ENCODE data around the gene CCR9.
A peak's percentile ranks its signal among the peaks of the same experiment; 100 is the strongest.

CCR9 gene

DNA sequence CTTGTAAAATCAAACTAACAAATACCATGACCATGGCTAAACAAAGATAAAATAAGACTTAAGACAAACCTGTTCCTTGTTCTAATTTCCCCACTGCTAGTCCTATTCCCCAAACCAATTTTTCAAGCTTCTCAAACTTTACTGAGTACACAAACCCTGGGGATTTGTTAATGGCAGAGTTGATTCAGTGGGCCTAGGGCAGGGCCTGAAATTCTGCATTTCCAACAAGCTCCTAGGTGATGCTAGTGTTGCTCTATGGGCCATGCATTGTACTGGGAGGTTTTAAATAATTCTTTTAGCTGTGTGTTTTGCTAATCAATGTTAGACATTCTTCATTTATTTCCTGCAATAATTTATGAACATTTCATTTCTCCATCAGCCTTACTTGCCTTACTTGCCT is 13.3 kb upstream of the CCR9 start:
- DNase-seq (ENCODE audit: low spot score) = no peak

DNA sequence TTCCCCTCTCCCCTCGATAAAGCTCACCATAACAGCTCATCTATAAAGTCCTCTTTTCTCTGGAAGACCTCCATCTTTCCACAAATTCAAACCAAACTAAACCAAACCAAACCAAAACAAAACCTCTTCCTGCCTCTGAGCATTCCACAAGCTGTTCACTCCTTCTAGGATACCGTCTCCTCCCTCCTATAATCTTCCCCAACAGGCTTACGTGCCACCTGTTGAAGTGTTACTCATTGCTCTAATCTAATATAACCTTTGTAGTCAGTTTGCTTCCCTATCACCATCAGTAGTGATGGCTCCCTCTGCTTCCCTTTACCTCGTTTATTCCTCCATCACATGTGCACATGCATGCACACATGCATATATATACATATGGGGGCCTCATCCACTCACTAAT is 12.7 kb upstream of the CCR9 start:
- no peak for DNase-seq (ENCODE audit: low spot score)

DNA sequence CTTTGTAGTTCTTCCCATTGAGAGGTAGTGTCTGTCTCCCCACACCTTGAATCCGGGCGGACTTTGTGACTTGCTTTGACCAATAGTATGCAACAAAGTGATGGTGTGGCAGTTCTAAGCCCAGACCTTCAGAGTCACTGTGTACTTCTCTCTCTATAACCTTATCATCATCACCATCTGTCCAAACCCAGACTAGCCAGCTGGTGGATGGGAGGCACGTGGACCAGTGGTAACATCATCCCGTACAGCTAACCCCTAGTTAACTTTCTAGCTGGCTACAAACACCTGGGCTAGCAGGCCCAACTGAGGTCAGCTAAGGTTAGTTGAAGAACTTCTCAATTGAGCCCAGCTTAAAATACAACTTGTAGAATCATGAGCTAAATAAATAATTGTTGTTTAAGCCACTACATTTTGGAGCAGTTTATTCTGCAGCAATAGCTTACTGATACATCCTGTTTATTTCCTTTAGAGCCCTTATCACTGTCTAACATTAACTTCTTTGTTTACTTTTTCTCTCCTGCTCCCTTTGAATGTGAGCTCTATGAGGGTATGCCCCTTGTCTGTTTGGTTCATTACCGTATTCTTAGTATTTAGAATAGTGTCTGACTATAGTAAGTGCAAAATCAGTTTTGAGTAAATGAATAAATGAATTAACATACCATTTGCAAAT is 11.5 kb upstream of the CCR9 start:
- DNase-seq (ENCODE audit: low spot score) = no peak

DNA sequence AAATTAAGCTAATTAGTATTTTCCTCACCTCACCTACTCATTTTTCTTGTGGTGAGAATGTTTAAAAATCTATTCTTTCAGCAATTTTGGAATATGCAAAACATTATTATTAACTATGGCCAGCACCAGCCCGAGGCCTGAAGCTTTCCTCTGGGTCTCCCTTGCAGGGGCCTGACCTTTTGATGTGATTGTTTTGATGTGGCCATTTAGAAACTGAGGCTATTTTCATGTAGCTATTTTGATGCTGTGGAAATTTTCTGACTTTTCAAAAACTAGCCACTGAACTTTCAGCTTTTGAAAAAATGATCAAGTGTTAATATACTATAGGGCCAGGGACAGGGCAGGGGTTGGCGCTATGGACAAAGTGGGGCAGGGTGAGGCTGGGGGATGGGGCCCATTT is 8.2 kb upstream of the CCR9 start:
- DNase-seq (ENCODE audit: low spot score) = no peak

DNA sequence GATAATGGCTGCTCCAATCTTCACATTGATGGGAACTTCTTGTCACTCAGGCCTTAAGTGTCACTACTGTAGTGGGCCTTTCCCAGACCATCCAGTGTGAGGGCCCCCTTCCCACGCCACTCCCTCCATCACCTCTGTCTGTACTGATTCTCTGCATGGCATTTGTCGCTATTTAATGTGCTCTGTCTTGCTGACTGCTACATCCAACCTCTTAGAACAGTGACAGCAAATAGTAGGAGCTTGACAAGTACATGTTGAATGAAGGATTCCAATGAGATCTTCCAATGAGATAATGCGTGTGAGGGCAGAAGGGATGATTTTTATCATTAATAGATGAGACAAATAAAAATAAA is 5.6 kb upstream of the CCR9 start:
- DNase-seq (ENCODE audit: low spot score) = no peak

DNA sequence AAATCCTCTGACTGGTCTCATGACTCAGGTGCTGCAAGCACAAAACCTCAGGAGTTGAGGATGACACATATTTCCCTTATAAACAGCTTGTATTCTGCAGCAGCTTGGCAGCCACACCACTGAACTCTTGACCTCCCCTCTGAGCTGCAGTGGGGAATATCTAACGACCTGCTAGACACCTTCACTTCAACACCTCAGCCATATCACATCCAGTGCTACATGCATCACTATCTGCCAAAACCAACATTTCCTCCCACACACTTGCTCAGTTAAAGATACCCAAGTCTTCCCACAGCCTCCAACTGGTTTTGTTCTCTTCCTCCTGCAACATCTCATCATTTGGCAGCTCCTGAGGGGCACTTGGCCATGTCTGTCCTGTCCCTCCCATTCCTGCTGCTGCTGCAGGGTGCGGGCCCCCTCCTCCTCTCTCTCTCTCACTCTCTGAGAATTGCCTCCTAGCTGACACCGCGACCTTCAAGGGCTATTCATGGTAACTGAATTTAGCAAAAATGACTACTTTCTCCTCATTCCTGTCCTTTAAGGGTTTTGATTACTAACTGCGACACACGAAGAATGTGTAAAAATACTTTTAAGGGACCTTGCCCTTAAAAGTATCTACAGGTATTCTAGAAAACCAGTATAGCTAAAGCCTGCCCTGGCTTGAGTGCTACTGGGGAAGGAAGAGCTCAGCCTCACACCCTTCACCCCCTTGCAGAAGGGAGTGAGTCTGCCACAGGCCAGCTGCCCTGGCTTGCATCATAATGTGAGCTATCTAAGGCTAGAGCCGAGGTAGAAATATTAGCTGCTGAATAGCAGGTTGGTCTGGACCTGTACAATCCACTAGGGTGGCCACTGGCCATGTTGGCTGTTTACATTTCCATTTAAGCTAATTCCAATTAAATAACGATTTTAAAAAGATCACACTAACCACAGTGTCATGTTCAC is 5.0 kb upstream of the CCR9 start:
- peak; percentile 9 for DNase-seq (ENCODE audit: low spot score)

DNA sequence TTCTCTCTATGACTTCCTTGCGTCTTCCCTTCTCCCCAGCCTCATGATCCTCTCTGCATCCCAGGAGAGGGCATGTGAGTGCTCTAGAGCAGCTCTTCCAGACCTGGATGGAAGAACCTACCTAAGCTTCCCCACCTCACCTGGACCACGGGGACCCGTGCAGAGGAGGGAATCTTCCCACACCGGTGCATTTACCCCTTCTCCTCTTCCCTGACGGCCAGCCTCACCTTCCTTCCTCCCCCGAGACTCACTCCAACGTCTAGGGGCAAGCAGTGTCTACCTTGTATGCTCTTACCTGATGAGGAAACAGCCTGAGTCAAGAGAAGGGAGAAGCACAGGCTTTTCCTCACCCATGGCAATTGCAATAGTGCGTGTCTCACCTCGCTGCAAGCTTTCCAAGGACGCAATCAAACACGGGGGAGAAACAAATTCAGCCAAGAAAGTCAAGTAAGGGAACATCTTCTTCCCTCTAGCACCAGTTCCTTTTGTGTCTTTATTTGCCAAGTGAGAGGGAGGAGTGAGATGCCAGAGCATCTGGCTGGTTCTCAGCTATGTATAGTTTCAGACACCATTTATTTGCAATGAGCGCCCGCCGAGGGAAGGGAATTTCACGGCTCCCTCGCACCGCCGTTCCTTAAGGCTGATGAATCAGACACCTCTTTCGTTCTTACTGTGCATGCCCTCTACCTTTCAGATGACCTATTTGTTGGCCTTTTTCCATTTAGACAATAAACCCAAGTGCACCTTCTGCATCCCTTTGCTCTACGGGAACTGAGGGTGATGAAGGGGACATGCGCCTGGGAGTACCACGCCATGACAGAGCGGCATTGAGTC is 1.8 kb upstream of the CCR9 start:
- no peak for DNase-seq (ENCODE audit: low spot score)

DNA sequence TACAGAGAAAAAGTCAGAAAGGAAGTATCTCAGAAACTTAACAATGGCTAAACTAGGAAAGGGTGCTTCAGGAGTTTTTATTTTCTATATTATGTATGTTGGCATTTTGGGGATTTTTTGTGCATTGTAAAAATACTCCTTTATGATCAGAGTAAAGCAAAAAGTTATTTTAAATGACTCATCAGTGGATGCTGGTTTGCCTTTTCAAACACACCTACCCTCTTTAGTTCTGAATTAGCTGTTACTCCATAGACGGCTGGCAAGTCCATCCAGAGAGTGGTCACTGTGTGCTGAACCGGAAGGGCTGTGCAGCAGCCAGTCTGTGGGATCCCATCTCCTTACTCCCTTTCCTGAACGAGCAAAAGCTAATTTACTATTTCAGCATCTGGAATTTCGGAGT is 942 bp downstream of the CCR9 start:
- DNase-seq (ENCODE audit: low spot score) = no peak

DNA sequence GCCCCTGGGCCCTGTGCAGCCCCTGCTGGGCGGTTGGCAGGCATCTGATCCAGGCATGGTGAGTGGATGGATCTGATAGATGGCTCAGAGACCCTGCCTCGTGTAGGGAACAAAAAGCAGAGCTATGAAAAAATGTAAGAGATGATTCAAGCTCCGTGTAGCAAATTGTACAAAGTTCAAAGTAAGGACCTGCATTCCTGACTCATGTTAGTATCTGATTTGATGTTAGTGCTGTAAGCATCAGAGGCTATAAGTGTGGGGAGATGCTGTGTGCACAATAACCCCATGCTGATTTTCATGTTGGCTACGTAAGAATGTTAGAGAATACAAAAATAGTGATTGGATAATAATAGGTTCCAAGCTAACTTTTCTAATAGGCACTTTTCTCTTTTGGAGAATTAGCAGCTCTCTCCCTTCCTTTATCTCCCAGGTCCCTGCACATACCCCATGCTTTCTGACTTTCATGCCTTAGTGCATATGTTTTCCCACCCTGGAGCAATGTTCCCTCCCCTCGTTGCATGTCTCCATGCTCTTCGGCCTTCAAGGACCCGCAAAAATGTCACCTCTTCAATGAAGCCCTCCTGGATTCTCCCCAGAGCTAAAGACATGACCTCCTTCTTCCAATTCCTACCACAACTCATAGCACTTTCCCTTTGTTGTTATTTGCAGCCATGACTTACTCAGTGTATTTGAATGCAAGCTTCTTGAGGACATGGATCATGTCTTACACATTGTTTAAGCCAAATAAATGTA is 1.6 kb downstream of the CCR9 start:
- no peak for DNase-seq (ENCODE audit: low spot score)

DNA sequence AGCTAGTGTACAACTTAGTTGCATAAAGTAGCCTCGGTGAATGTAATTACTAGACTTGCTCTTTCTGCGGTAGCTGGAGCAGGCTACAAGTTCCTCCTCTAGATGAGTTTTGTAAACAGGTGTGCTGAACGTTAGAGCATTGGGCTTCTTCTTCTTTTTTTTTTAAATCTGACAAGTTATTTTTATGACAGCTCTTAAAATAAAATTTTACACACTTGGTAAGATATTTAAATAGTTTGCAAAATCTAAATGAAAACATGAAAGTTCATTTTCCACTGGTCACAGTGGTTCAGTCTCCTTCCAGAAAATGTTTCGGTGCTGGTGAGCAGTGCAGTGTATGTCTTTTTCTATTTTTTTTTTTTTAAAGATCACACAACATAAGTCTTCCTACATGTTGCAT is 3.0 kb downstream of the CCR9 start:
- no peak for DNase-seq (ENCODE audit: low spot score)

DNA sequence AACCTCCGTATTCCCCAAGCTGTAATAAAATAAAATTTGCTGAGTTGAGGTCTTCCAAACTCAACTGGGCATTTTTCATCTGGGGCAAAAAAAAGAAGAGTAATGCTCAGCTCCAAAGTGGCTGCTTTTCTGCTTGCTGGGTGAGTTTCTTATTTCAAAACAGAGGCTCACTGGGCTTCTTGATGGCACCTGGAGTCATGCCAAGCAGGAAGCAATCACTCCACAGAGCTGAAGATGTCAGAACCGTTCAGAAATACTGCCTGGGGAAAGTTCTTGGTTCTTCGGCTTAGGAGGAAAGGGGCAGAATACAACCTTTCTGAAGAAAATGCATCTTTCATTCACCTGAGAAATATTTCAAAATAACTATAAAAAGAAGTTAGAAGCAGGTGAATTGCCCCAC is 4.1 kb downstream of the CCR9 start:
- no peak for DNase-seq (ENCODE audit: low spot score)

DNA sequence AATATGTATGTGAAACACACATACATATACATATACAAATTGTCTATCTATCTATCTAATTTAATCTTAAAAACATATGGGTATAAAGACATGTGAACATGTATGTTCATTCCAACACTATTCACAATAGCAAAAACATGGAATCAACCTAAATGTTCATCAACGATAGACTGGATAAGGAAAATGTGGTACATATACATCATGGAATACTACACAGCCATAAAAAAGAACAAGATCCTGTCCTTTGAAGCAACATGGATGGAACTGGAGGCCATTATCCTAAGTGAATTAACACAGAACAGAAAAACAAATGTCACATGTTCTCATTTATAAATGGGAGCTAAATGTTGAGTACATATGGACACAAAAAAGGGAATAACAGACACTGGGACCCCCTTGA is 5.8 kb downstream of the CCR9 start:
- DNase-seq (ENCODE audit: low spot score) = no peak

DNA sequence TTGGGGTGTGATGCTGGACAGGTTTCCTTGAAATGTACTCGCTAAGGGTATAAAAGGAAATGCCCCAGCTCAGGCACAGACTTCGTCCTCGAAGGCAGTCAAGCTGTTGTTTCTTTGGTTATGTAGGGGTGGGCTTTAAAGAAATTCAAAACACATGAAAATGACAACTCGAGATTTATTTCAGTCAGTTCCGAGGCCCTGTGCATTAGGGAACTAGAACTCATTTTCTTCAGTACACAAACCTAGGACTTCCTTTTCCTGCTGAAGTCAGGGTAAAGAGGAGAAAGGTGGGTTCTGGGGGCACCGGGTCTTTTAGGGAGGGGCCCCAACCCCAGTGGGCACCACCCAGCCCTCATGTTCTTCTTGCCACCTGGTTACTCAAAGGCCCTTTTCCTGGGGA is 7.7 kb downstream of the CCR9 start:
- DNase-seq (ENCODE audit: low spot score) = no peak

DNA sequence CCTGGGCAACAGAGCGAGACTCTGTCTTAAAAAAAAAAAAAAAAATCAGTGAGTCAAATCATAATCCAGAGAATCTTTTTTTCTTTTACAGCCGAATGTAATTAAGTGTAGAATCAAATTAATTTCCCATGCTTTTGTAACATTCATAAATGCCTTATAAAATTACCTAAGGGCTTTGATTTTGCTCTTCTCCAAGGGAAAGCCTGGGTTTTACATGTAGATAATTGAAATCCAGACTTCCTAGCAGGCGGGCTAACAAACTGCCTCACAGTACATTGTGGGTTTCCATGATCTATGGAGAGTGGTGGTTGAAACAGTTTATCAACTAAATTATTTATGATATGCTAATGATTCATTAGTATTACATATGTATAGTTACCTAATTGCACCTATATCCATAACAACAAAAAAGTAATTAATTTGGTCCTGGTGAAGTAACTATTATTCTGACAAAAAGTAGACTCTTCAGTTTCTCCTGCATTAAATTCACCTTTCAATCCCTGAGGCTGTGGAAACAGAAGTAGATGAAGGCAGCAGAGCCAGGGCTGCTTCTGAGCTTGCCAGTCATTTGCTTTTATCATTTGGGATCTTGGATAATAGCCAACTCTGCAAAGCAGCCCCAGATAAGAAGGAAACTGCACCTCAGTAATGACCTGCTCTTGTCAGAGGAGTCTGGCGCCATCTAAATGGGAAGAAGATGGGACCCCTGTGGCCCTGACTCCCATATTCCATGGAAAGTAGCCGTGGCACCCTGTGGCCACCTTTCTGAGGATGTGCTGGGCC is 9.5 kb downstream of the CCR9 start:
- DNase-seq (ENCODE audit: low spot score) = no peak

DNA sequence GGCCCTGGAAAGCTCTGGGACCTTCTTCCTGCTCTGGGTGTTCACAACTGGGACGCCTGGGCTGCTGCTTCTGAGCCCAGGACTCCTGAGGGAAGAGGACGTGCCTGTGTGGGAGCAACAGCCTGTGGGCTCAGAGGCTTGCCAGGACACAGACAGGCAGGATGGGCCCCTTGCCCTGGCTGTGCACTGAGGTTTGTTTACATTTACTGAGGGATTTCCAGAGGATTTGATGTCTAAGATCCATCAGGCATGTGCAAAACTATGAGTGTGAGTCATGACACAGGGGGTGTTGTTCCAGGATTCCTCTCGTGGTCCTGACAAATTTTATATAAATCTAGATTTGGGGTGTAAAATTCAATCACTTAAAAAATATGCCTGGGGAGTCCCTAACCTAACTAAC is 10.6 kb downstream of the CCR9 start:
- DNase-seq (ENCODE audit: low spot score) = no peak

DNA sequence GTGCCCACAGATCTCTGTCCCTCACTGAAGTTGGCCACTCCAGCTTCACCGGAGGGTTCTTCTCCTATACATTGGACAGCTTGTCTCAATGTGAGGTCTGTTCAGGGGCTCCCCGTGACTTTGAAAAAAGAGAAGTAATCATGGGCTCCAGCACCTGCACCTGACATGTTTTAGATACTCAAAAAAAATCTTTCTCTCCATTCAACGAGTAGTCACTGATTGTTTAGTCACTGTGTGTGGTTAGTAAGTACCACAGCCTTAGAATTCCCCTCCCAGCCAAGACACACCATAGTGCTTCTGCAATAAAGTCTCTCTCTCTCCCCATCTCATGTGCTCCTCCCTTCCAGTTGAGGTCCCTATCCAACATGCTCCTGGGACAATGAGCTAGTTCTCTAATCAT is 18.6 kb downstream of the CCR9 start:
- DNase-seq (ENCODE audit: low spot score) = no peak

DNA sequence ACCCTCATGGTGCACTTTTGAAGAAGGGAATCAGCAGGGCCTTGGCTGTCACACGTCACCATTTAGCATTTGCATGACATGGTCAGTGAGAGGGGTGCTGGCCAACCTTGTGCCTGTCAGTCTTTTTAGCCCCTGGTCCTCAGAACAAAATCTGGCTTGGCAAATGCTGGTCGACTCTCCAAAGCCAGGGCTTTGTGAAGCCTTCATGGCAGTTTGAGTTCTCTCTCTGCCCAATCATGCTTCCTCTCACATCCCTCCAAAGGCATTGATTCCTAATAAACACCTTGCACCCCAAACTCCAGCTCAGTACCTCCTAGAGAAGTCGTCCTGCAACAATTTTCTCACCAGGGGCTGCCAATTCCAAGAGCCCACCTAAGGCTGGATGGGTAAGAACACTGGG is 19.4 kb downstream of the CCR9 start:
- DNase-seq (ENCODE audit: low spot score) = no peak

DNA sequence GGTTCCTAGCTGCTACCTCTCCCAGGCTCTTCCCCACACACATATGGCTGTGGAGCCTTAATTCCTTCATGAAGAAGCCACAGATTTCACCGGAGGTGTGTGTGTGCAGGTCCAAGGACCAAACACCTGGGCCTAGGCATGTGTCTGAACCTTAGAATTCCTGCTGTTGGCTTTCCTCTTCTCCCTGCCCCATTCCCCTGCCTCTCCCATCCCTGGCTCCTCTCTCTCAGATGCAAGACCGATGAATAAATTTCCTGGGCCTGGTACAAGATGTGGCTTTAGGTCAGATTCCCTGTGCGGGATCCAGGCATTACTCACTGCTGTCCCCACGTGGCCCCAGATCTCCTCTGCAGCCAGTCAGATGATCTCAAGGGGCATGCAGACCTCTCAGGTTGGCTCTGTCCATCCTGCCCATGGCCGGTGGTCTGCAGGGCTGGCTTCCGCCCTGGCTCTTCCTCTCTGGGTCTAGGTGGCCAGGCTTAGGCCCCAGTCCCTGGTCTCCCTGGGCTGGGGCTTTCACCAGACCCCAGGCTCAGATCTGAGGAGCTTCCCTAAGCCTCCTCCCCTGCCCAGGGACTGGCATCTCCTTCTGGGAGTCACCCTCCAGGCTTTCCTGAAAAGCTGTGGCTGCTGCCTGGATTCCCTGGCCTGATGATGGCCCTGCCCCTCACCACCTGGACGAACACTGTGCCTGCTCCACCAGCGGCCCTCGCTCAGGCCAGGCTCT is 20.5 kb downstream of the CCR9 start:
- DNase-seq (ENCODE audit: low spot score) = no peak

DNA sequence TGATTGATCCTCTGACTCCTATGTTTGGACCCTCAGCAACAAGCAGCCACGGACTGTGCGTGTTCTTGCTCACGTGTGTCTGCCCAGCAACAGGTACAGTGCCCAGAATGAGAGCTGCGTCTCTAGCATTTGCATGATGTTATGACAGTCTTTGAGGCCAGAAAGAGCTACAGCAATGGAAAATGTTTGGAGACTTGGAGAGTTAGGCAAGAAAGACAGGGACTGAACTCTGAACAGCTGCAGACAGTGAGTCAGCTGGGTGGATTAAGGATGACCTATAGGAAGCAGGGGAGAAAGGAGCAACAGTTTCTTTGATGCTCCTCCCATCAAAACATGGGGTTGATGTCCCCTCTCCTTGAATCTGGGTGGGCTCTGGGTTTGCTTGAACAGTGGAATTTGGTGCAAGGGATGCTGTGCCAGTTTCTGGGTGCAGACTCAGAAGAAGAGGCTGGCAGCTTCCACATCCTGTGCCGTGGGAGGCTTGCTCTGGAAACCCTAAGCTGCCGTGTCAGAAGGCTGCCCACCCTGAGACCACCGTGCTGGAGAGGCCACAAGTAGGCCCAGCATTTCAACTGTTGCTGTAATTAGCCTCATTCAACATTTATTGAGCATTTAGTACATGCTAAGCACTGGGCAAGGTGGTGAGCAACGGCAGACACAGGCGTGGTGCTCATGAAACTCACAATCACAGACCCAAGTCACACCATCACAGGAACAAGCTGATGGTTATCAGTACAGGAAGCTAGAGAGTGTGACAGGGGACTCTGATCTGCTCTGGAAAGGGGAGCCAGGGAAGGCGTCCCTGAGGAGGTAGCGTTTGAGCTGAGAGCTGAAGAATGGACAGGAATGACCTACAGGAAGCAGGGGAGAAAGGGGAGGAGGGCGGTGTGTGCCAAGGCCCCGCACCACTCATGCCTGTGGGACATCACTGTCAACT is 21.7 kb downstream of the CCR9 start:
- DNase-seq (ENCODE audit: low spot score) = no peak

DNA sequence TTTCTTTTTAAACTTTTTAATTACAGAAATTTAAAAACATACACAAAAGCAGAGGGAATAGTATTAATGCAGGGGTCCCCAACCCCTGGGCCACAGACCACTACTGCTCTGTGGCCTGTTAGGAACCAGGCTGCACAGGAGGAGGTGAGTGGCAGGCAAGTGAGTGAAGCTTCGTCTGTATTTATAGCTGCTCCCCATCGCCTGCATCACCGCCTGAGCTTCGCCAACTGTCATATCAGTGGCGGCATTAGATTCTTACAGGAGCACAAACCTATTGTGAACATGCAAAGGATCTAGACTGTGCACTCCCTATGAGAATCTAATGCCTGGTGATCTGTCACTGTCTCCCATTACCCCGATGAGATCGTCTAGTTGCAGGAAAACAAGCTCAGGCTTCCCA is 22.4 kb downstream of the CCR9 start:
- DNase-seq (ENCODE audit: low spot score) = no peak
